Measurements from ENCODE around the gene RAB3B. TPM values are rescaled to one million over a fixed set of nuclear protein-coding genes. Genes with fewer than 3 reads are reported as not detected.

The RAB3B gene
- total RNA-seq, 1 experiment from 2014 or later, result 0.54 TPM

GRCh38 chr1:51871351-51871975 is 119.0 kb downstream of the RAB3B start:
- DNase-seq (ENCODE audit: low spot score), result no peak

- DNase-seq (ENCODE audit: low spot score), result no peak
Observed at GRCh38 chr1:51870603-51871350, 119.7 kb downstream of the RAB3B start.

GRCh38 chr1:51867479-51868232 is 122.8 kb downstream of the RAB3B start:
- DNase-seq (ENCODE audit: low spot score), result no peak

- no peak for DNase-seq (ENCODE audit: low spot score)
Observed at GRCh38 chr1:51863384-51863783, 127.1 kb downstream of the RAB3B start.

- no peak for DNase-seq (ENCODE audit: low spot score)
Observed at GRCh38 chr1:51861669-51862068, 128.8 kb downstream of the RAB3B start.

- DNase-seq (ENCODE audit: low spot score), result no peak
Observed at GRCh38 chr1:51859735-51860134, 130.8 kb downstream of the RAB3B start.

GRCh38 chr1:51859333-51859732 is 131.2 kb downstream of the RAB3B start:
- no peak for DNase-seq (ENCODE audit: low spot score)

- no peak for DNase-seq (ENCODE audit: low spot score)
Observed at GRCh38 chr1:51858892-51859291, 131.6 kb downstream of the RAB3B start.

Other genes with a start within 250 kb of the RAB3B start
- gene NRDC, start 112.0 kb downstream of the RAB3B start, total RNA-seq (2014; rRNA removed; shearing (Covaris generic)), result 77.0 and 78.8 TPM in 2 replicates
- 9.2 and 13.2 TPM in 2 replicates for gene KTI12, start 43.1 kb upstream of the RAB3B start, total RNA-seq (2014; rRNA removed; shearing (Covaris generic))
- 128 and 138 TPM in 2 replicates for gene TXNDC12, start 64.5 kb upstream of the RAB3B start, total RNA-seq (2014; rRNA removed; shearing (Covaris generic))
- 108 and 158 TPM in 2 replicates for gene BTF3L4, start 65.6 kb upstream of the RAB3B start, total RNA-seq (2014; rRNA removed; shearing (Covaris generic))
- 13.9 and 15.0 TPM in 2 replicates for gene ZFYVE9, start 151.4 kb upstream of the RAB3B start, total RNA-seq (2014; rRNA removed; shearing (Covaris generic))